NCI-H524 treated with DMSO at 0.1 percent for 48 hours (cell line): Measurements from ENCODE around the gene GPC6.
A peak's percentile ranks its signal among the peaks of the same experiment; 100 is the strongest.

Experiments
- DNase-seq: peaks from one replicate; lab custom pipeline; 2025; lab: John Stamatoyannopoulos, UW

GPC6 gene

DNA sequence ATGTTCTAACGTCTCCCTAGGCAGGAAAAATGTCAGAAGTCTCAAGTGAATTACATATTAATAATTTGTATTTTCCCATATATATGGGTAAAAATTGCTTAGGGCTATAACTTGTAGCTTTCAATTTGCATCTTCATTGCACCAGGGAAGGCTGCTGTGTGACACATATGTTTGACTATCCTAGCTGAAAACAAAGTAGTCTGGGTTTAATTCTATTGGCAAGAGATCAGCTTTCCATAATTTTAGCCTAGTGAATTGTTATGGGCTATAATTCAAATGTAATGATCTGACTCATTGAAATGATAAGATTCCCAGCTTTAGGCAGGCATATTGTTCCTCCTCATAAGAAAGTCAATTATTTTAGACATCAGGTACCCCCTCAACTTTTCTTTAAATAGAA, 699.8 kb downstream of the GPC6 start:
- no peak for DNase-seq

DNA sequence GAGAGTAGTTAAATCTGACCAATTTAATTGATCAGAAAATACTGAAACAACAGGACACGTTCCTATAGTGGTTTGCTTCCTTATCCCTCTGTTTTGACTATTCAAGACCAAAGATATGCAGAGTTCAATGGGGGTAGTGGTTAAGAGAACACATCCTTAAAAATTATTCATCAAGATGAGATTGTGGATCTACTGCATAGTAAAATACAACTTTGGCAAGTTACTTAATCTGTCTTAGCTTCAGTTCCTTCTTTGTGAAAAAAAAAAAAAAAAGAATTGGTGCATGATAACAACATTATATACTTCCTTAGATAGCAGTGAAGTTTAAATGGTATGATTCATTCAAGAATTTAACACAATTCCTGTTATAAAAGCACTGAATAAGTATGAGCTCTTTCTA, 700.8 kb downstream of the GPC6 start:
- DNase-seq, result no peak

DNA sequence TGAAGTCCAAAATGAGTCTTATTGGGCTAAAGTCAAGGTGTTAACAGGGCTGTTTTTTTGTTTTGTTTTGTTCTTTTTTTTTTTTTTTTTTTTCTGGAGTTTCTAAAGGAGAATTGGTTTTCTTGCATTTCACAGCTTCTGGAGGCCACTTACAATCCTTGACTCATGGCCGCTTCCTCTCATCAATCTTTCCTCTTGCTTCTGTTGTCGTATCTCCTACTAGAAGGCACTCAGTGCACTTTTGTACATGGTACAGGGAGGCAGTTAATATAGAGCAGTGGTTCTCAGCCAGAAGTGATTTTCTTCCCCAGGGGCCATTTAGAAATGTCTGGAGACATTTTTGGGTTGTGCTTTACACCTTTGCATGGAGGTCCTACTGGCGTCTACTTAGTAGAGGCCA, 706.3 kb downstream of the GPC6 start:
- DNase-seq, result no peak

DNA sequence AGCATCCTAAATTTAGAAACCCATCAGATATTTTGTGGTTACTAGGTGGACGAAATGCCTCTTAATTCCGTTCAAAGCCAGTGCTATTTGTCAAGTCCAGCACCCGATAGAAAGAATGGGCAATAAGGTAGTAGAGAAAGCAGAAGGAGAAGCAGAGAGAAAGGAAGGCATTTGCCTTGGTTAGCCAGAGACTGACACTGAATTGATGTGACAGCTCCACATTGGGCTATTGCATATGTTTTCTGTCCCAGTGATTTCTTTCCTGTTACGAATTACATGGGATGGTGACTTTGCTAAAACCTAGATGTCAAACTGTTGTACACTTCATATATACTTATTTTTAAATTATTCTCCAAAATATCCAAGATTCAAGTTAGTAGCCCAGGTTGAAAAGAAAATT, 710.3 kb downstream of the GPC6 start:
- no peak for DNase-seq

DNA sequence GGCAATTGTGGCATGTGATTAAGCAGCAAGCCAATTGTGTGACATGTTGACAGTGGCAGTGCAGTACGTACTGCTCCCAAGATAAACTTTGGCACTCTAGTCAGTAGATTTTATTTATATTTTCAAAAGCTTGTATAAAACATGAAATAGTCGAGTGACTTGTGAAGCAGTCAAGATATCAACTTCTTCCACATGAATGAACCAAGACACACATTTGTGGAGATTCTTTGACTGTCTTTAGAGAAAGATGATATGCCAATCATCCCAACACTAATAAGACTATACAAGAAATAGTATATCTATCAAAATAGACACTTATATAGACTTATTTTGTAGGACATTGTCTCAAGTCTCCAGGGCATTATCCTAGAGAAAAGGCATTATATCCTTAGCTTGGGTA, 714.8 kb downstream of the GPC6 start:
- DNase-seq, result no peak

DNA sequence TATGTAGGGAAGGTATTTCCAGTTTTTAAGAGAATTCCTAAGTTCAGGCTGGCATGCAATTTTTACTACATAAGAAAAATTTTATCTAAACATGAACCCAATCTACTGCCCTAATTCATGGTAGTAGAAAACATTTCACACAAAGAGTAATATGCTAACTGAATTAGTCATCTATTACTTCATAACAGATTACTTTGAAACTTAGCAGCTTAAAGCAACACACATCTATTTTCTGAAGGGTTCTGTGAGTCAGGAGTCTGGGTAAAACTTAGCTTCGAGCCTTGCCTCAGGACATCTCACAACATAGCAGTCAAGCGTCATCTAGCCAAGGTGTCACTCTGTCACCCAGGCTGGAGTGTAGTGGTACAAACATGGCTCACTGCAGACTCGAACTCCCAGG, 715.4 kb downstream of the GPC6 start:
- no peak for DNase-seq

DNA sequence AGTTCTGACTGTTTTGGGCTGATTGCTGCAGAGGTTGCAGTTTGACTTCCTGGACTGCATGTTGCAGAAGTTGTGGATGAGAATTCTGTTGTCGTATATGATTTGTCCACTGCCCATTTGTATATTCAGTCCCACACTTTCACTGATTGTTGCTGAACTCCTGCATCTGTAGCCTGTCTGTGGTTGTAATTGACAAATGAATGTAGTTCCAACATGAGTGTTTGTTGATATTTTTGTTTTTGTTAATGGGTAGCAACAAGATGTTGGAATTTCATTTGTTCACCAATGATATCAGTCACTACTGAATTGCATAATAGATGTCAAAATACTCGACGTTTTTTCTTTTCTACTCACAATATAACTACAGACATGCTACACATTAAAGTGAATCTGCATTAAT, 719.0 kb downstream of the GPC6 start:
- DNase-seq, result no peak

DNA sequence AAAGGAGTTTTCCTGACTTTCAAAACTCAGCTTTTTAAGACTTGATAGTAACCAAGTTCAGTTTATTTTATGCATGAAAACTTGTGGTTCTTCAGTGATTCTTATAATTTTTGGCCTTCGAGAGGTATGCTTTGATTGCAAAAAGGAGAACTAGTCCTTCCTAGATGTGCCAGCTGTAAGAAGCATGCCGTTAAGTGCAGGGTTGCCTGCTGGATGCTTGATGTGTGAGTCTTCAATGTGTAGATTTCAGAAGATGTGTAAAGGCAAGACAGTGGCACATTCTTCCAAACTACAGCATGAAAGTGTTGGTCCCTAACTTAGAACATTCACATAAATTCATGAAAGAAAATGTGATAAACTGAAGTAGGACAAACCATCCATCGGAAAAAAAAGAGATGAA, 720.4 kb downstream of the GPC6 start:
- no peak for DNase-seq

DNA sequence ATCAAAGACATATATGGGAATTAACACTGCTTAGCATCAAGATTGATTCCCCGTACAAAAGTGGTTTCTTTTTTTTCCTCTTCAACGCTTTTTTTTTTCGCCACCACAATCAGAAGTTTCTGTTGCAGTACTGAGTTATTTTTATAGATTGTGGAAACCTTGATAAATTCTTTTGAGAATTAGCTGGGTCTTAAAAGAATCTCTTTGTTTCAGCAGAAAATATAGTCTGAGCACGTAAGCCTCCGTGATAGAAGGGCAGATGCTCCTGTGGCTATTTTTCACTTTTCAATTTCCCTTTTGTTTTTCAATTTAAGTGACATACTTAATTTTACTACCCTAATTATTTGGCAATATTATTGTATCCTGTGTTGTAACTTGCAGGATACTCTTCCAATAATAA, 721.0 kb downstream of the GPC6 start:
- no peak for DNase-seq

DNA sequence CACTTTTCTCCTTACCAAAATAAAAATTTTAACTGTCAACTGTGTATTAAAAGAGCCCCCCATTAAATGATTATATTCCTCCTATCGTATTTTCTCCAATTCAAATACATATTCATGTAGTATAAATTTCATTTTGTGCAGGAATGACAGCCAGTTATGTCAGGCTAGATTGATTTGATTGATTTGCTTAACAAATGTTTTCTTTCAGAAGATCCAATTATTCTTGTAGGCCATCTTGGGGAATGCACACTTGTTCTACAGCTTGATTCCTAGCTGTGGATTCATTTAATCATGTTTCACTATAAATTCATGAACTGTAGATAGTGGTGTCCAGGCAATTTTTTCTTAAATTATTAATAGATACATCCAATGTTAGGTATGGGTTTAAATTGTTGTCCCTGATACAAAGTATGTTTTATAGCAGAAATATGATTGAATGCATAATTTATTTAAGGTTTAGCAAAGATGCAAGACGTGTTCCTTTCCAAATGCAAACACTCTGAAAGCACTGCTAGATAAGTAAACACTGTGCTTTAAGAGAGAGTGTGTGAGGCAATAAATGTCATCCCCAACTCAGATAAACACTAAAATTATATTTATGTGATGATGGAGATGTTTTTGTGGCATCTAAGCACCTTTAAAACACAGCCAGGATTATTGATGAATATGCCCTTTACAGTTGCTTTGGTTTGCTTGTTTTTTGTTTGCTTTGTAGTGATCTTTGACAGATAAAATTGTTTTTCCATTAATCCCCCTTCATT, 721.7 kb downstream of the GPC6 start:
- no peak for DNase-seq

DNA sequence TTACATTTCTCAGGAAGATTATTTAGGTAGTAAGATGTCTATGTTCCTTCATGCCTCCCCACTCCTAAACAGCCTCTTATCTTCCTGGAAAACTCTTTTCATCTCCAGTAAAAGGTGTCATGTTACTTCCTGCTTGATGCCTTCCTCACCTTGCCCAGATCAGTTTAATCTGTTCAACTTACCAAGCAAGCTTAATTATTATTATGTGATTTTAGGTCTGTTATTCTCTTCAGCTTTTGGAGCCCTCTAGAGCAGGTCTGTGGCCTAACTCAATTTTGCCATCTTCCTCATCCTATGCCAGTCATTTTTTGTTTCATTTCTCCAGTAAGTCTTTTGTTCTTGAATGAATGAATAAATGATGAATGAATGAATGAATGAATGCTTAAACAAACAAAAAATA, 724.5 kb downstream of the GPC6 start:
- peak; percentile 63 for DNase-seq

DNA sequence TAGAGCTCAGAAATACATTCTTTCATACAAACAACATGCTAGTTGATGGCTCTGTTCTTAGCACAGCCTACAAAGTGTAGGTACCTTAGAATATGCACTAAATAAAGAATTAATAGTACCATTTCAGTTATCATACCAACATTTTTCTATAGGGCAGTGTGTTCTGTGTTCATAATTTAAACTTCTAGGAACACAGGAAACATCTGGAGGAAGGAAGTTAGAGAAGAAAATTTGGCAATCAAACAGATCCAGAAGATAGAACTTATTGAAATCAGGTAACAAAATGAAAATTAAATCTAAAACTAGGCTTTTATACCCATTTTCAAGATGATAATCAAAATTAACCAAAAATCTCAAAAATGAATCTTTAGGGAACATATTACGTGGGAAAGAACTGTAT, 725.3 kb downstream of the GPC6 start:
- no peak for DNase-seq

DNA sequence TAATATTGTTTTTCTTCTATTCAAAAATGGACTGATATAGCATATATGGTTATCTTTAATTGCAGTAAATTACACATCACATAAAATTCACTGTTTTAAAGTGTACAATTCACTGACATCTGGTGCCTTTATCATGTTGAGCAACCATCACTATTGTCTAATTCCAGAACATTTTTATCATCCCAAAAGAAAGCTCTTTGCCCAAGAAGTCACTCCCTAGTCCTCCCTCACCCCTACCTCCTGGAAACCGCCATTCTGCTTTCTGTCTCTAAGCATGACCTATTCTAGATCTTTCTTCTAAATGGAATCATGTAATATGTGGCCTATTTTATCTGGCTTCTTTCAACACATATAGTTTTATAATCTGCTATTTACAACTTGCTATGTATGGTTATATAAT, 727.2 kb downstream of the GPC6 start:
- no peak for DNase-seq

DNA sequence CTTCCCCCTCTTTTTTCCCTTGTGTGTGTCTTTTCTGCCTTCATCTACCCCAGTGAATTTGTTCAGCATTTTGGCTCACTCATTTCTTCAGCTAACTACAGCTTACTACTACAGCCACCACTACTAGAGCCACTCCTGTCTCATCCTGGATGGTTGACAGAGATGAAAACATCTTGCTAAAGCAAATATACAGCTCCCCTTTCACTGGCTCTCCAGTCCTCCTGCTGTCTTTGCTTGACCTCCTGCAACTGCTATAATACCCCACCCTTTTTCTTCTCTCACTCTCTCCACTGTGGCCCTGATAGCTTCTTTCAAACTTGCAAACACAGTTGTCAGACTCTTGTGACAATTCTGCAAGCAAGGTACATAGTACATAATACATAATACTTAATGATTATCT, 729.3 kb downstream of the GPC6 start:
- DNase-seq, result no peak

DNA sequence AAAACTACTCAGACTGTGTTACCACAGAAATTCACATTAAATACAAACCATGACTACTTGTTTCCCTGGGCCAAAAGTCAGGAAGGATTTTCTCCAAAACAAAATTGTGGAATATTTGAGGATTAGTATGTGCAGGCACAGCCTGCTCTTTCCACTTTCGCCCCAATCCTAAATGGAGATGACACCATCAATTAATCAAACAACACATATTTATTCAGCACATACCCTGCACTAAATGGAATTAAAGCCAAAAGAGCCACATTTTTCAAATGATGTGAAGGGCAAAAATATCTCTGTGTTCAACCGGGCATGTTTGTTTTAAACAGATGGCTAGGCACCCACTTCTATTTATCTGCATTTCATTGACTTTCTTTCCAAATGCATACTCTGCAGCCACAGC, 729.8 kb downstream of the GPC6 start:
- DNase-seq, result no peak

DNA sequence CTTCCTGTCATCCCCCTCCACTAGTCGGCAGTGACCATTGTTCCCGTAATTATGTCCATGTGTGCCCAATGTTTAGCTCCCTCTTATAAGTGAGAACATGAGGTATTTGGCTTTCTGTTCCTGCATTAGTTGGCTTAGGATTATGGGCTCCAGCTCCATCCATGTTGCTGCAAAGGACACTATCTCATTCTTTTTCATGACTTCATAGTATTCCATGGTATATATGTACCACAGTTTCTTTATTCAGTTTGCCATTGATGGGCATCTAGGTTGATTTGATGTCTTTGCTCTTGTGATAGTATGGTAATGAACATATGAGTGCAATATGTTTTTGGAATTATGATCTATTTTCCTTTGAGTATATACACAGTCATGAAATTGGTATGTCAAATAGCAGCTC, 730.8 kb downstream of the GPC6 start:
- no peak for DNase-seq

DNA sequence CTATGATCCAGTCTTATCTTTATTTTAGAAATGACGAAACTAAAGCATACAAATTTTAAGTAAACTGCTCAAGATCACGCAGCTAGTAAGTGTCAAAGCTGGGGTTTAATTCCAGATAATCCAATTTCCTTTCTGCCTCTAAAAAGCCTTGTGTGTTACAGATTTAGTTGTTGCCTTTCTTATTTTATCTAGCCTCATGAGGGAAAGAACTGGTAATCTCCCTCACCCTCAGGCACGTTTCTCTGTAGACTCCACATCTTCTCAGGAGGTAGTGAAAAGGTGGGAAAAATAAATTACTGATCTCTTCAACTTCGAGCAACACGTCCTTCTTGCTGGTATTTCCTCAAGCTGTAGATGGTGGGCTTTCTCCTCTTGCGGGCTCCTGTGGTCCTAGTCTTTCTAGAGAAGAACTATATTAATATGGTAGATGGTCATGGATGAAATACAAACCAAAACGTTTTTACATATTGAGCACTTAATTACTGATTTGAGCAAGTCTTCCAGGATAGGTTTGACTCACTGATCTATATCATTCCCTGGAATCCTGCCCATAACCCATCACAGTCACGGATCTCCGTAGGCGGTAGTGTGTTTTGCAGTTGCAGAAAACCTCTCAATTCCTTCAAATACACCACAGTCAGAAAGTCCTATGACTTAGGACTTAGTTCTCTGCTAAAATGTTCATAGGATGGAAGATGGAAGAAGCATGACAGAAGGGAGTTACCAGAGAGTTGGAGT, 733.4 kb downstream of the GPC6 start:
- no peak for DNase-seq

DNA sequence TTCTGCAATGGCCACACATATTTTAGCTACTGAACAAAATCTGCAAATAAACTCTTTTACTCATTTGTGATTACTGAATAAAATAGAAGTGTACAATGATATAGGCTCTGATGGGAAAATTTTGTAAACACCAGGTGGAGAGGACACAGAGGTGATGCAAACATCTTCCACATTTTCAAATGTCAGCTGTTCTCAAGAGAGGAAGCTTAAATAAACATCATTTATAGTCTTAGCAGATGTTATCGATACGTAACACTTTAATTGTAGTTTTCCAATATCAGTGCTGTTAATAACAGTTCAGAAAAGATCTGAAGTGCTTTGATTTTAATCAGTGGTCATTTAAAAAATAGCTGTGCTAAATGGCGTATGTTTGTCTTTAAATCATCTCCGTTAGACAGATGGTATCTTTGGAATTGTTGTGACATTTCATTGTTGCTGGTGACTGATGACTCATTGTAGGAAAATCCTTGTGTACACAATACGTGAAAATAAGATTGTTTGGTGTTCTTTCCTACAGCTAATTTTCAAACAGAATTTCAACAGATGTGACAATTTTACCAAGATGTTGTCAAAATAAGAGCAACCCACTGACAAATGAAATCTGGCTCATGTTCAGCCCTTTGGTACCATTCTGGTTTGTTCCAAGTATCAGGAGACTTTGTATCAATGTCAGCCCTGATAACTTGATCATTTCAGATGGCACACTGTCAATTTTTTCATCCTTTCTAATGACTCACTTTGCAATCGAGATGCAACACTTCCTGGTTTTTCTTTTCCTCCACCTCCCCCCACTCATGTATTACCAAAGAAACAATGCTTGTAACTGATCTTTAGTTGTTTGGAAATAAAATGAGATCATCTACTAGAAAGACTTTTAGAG, 736.9 kb downstream of the GPC6 start:
- no peak for DNase-seq

DNA sequence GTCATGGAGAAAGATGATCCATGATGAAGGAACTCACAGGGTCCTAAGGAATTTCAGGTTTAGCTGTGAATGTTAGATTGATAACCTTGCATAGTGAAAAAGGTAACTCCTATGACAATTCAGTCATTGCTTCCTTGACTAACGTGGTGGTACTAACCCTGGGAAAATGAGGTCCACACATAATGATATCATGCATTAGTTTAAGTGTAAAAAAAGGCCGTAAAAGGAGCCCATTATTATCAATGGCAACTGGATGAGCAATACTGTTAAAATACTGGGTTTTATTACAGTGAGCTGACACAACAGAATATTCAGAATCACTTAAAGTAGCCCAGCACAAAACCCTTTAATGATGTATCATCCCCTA, 737.5 kb downstream of the GPC6 start:
- no peak for DNase-seq

DNA sequence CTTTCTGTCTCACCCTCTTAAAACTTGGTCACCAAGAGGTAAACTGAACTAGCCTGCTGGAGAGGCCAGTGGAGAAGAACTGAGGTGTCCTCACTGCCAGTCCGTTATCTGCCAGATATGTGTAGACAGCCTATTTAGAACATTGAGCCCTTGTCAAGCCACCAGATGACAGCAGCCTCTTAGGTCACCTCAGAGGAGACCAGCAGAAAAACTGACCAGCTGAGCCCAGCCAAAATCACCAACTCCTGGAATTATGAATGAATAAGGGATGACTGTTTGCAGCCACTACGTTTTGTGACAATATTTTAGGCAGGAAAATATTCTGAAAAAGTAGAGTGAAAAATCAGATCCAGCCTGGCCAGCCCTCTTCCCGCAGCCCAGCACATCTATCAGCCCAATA, 739.0 kb downstream of the GPC6 start:
- DNase-seq, result no peak

DNA sequence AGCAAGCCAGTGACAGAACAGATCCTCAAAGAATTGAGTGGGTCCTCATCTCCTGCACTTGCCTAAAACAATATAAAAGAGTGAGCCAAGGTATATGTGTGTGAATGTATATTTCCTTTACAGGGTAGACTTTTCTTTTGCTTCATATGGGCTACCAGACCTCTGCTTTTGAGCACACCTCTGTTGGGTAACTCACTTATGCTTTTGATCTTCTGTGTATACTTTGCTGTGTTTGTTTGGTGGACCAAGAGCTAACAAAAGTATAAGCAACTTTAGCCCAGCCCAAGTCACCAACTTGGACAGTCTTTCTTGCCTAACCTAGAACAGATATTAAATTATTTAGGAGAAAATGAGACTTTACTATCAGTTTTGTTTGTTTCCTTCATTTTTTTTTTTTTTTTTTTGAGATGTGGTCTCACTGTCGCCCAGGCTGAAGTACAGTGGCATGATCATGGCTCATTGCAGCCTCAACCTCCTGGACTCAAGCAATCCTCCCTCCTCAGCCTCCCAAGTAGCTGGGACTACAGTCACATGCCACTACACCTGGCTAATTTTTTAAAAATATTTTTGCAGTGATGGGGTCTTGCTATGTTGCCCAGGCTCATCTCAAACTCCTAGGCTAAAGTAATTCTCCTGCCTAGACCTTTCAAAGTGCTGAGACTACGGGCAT, 739.8 kb downstream of the GPC6 start:
- DNase-seq, result no peak

DNA sequence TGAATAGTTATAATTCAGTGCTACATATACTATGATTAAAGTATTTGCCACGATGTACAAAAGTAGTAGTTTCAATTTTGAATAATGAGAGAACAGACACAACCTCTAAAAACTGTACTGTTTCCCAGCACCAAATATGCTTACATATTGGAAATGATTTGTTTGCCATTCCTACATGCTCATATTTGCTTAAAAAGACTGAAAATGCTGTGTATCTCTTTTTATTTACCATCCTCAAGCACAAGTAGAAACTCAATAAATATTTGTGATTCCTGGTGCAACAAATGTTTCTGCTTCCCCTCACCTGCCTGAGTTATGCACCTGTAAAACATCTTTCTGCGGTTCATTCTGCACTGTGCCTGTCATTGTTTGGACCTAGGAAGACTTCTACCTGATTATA, 740.7 kb downstream of the GPC6 start:
- DNase-seq, result no peak
